Ovary (tissue), 3 donors: Measurements from ENCODE around the gene PPARD.

Experiments used
- EP300 ChIP-seq: sonication (generic); formaldehyde crosslinking; IDR thresholded peaks from one replicate; pipeline ENCODE4 v1.6.1; 2017; ENCODE audit warnings: antibody characterized with exemption
- POLR2A ChIP-seq: fragments of 450-650 bp; IDR thresholded peaks from one replicate; pipeline ENCODE4 v1.6.1; 2017; ENCODE audit warnings: antibody characterized with exemption, mild to moderate bottlenecking, moderate library complexity
- TF ChIP-seq, protein P1 (sequence below), 3 donors: fragments of 450-650 bp in 2 of 3; fragments of 200-600 bp in 1 of 3; IDR thresholded peaks; one replicate each; pipeline versions ENCODE4 v1.5.1 to v1.8.0; 2016 to 2022; ENCODE audit warnings: antibody characterized with exemption in 3 of 3, mild to moderate bottlenecking in 1 of 3
- donor health status: DM: no; HTN: no; CAD: no.

DNA sequence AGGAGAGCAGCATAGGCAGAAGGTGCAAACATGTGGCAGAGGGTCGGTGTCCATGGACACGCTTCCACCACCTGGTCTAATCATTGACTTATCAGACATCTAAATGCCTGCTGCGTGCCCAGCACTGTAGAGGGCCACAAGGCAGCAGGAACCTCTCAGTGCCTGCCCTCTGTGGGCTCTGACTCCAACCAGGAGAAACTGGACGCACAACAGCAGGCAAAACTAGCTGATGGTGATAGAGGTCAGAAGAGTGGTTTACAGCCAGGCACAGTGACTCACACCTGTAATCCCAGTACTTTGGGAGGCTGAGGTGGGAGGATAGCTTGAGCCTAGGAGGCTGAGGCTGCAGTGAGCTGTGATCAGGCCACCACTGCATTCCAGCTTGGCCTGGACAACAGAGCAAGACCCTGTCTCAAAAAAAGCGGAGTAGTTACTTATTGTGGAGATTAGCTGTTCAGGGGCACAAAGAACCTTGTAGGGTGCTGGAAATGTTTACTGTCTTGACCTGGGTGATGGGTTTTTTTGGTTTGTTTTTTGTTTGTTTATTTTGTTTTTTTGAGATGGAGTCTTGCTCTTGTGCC lies 46.5 kb downstream of the PPARD start:
- TF ChIP-seq, protein P1, sequence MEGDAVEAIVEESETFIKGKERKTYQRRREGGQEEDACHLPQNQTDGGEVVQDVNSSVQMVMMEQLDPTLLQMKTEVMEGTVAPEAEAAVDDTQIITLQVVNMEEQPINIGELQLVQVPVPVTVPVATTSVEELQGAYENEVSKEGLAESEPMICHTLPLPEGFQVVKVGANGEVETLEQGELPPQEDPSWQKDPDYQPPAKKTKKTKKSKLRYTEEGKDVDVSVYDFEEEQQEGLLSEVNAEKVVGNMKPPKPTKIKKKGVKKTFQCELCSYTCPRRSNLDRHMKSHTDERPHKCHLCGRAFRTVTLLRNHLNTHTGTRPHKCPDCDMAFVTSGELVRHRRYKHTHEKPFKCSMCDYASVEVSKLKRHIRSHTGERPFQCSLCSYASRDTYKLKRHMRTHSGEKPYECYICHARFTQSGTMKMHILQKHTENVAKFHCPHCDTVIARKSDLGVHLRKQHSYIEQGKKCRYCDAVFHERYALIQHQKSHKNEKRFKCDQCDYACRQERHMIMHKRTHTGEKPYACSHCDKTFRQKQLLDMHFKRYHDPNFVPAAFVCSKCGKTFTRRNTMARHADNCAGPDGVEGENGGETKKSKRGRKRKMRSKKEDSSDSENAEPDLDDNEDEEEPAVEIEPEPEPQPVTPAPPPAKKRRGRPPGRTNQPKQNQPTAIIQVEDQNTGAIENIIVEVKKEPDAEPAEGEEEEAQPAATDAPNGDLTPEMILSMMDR (IDR thresholded peaks at IDR 0.05), result no peak
- TF ChIP-seq EP300 (no peak), POLR2A (no peak)
